ENCODE data around the gene LRCH1. TPM values are rescaled to one million over a fixed set of nuclear protein-coding genes. Genes with fewer than 3 reads are reported as not detected.

Gene LRCH1
- polyA plus RNA-seq, 1 donor (not counting 4 experiments of a cell fraction or from before 2014, with no cell fraction given) = 16.2 TPM

- peaks cover 84% of the 10 kb centered on the region for H3K79me2 ChIP-seq (ENCODE audit: control insufficient read depth, insufficient read depth, low read length)
- H3K27me3 ChIP-seq (ENCODE audit: control insufficient read depth, extremely low read depth, insufficient read depth, low read length) = no peaks in the 10 kb centered on the region
- TF ChIP-seq CTCF (optimal IDR thresholded peaks at IDR 0.05 in 1 of 3, IDR thresholded peaks at IDR 0.05 in 1 of 3, conservative IDR thresholded peaks at IDR 0.05 in 1 of 3; ENCODE audit: extremely low read depth in 1 of 3, insufficient read depth in 2 of 3, low read length in 3 of 3) (no peak), EZH2 (IDR thresholded peaks at IDR 0.05; ENCODE audit: low read length) (no peak)
- no peak overlapping the region for H2AFZ ChIP-seq (ENCODE audit: control insufficient read depth, low read length)
- peaks cover 39% of the 10 kb centered on the region for H3K4me1 ChIP-seq (ENCODE audit: control insufficient read depth, extremely low read depth, insufficient read depth, low read length)
- FAIRE-seq (no peak), DNase-seq (ENCODE audit: low read depth, low spot score) (no peak)
- H3K9ac ChIP-seq (ENCODE audit: control insufficient read depth, extremely low read depth, insufficient read depth, low read length) = no peak overlapping the region
- dilution Hi-C loops (cut with MboI; ENCODE audit: extremely low pct_ligation_motif_present, low sequenced_read_pairs) = no loop called here
- H3K9me1 ChIP-seq (ENCODE audit: control insufficient read depth, extremely low read depth, insufficient read depth, low read length) = no peaks in the 10 kb centered on the region
- no peaks in the 10 kb centered on the region for H4K20me1 ChIP-seq (ENCODE audit: control insufficient read depth, extremely low read depth, insufficient read depth, low read length)
- H3K9me3 ChIP-seq (ENCODE audit: control insufficient read depth, low read depth, low read length) = no peaks in the 10 kb centered on the region
- no peak overlapping the region for H3K4me3 ChIP-seq (ENCODE audit: control insufficient read depth in 2 of 3, extremely low read depth in 1 of 3, insufficient read depth in 2 of 3, low read depth in 1 of 3, low read length in 3 of 3)
- H3K27ac ChIP-seq (ENCODE audit: control insufficient read depth, insufficient read depth, low read length) = no peak overlapping the region
- H3K4me2 ChIP-seq (ENCODE audit: control insufficient read depth, extremely low read depth, insufficient read depth, low read depth, low read length) = no peak overlapping the region
- no peaks in the 10 kb centered on the region for H3K36me3 ChIP-seq (ENCODE audit: control insufficient read depth in 2 of 2, extremely low read depth in 1 of 2, insufficient read depth in 2 of 2, low read length in 2 of 2)
Measured at GRCh38 chr13:46609052-46609451, 56.1 kb downstream of the LRCH1 start.

DNA sequence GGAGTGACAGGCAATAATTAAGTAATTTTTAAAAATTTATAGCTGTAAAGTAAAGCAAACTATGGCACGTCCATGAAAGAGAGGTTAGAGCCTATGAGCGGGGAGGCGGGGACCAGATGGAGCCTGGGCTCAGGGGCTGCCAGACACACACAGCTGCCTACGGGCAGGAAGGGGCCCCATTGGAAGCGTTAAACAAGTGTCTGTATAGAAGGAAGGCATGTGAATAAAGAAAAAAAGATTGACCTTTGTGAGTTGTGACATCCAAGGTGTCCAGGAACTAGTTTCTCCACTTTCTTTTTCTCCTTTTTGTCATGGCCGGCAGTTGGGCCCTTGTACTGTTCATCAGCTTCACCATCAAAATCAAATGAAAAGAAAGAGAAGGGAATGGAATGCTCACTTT is 56.8 kb downstream of the LRCH1 start:
- no peak overlapping the region for H3K27ac ChIP-seq (ENCODE audit: control insufficient read depth, insufficient read depth, low read length)

More for the DNA sequence above, 56.8 kb downstream of the LRCH1 start:
- DNase-seq (ENCODE audit: low read depth, low spot score) (no peak), FAIRE-seq (no peak)
- H3K4me1 ChIP-seq (ENCODE audit: control insufficient read depth, extremely low read depth, insufficient read depth, low read length) = peaks cover 32% of the 10 kb centered on the region
- H3K79me2 ChIP-seq (ENCODE audit: control insufficient read depth, insufficient read depth, low read length) = peaks cover 83% of the 10 kb centered on the region
- dilution Hi-C loops (cut with MboI; ENCODE audit: extremely low pct_ligation_motif_present, low sequenced_read_pairs) = no loop called here
- H3K27me3 ChIP-seq (ENCODE audit: control insufficient read depth, extremely low read depth, insufficient read depth, low read length) = no peaks in the 10 kb centered on the region
- H3K9me3 ChIP-seq (ENCODE audit: control insufficient read depth, low read depth, low read length) = no peaks in the 10 kb centered on the region
- H3K36me3 ChIP-seq (ENCODE audit: control insufficient read depth in 2 of 2, extremely low read depth in 1 of 2, insufficient read depth in 2 of 2, low read length in 2 of 2) = no peaks in the 10 kb centered on the region
- H4K20me1 ChIP-seq (ENCODE audit: control insufficient read depth, extremely low read depth, insufficient read depth, low read length) = no peaks in the 10 kb centered on the region
- H3K9me1 ChIP-seq (ENCODE audit: control insufficient read depth, extremely low read depth, insufficient read depth, low read length) = no peaks in the 10 kb centered on the region
- H3K9ac ChIP-seq (ENCODE audit: control insufficient read depth, extremely low read depth, insufficient read depth, low read length) = no peak overlapping the region
- TF ChIP-seq CTCF (optimal IDR thresholded peaks at IDR 0.05 in 1 of 3, IDR thresholded peaks at IDR 0.05 in 1 of 3, conservative IDR thresholded peaks at IDR 0.05 in 1 of 3; ENCODE audit: extremely low read depth in 1 of 3, insufficient read depth in 2 of 3, low read length in 3 of 3) (no peak), EZH2 (IDR thresholded peaks at IDR 0.05; ENCODE audit: low read length) (no peak)
- no peak overlapping the region for H3K4me3 ChIP-seq (ENCODE audit: control insufficient read depth in 2 of 3, extremely low read depth in 1 of 3, insufficient read depth in 2 of 3, low read depth in 1 of 3, low read length in 3 of 3)
- H3K4me2 ChIP-seq (ENCODE audit: control insufficient read depth, extremely low read depth, insufficient read depth, low read depth, low read length) = no peak overlapping the region
- no peak overlapping the region for H2AFZ ChIP-seq (ENCODE audit: control insufficient read depth, low read length)
